GM12865 (cell line): Measurements from ENCODE around the gene MBD3.

ENCODE experiments used
- DNase-seq: peaks from one replicate; pipeline ENCODE4 v3.0.0; 2010; ENCODE audit warnings: low read depth
- H3K4me3 ChIP-seq: 2 replicates; pipeline ENCODE4 v1.5.1; 2011; ENCODE audit warnings: mild to moderate bottlenecking, low read depth, low read length, control low read depth
- TF ChIP-seq, protein P1 (sequence below): IDR thresholded peaks from 2 replicates; pipeline ENCODE4 v1.5.1; 2011; ENCODE audit warnings: low read length, control low read depth, low read depth, inconsistent platforms; ENCODE audit not compliant: insufficient read depth; ENCODE audit errors: missing control alignments

MBD3 gene

DNA sequence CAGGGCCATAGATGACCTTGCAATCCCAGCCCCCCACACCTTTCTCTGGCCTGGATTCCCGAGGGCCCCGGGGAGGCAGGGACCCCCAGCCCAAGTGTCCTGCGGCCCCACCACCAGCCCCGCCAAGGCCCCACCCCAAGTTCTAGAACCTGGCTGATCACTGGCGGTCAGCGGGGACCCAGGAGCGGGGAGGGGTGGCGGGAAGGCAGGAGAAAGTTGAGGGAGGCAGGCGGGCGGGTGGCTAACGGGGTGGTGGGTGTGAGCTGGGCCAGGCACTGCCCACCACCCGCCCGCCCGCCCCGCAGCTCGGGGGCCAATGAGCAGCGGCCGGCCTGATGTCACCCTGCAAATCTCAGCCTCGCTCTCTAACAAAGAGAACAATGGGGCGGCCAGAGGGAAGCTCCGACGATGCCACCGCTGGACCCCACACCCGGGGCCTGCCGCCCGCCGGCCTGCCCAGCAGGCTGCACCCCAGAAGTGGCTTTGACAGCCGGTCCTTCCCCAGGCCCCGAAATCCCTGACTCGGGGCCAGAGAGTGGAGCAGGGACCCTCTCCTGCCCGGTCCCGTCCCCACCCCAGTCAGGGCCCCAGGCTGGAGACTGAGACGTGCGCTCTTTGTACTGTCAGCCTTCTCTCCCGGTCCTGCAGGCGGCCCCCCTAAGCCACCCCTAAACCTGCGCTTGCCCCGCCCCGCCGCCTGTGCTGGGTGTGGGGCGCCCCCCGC lies 26.1 kb downstream of the MBD3 start:
- TF ChIP-seq, protein P1, sequence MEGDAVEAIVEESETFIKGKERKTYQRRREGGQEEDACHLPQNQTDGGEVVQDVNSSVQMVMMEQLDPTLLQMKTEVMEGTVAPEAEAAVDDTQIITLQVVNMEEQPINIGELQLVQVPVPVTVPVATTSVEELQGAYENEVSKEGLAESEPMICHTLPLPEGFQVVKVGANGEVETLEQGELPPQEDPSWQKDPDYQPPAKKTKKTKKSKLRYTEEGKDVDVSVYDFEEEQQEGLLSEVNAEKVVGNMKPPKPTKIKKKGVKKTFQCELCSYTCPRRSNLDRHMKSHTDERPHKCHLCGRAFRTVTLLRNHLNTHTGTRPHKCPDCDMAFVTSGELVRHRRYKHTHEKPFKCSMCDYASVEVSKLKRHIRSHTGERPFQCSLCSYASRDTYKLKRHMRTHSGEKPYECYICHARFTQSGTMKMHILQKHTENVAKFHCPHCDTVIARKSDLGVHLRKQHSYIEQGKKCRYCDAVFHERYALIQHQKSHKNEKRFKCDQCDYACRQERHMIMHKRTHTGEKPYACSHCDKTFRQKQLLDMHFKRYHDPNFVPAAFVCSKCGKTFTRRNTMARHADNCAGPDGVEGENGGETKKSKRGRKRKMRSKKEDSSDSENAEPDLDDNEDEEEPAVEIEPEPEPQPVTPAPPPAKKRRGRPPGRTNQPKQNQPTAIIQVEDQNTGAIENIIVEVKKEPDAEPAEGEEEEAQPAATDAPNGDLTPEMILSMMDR = no peak
- no peak for DNase-seq
- no peak overlapping the region for H3K4me3 ChIP-seq

DNA sequence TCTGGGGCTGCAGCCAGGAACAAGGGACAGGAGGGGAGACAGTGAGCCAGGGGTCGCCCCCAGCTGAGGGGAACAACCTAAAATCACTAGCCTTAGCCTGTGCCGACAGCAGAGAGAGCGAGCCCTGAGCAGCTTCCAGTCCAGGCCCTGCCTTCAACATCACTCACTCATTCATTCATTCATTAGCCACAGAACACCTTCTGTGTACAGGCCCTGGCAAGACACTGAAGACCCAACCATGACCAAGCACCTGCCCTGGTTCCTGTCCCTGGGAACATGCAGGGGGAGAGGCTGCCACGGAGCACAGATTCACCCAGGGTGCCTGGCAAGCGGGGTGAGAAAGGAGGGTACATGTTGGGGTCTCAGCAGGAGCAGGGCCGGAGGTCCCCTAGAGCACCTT lies 29.4 kb downstream of the MBD3 start:
- TF ChIP-seq, protein P1 = no peak
- no peak for DNase-seq
- no peak overlapping the region for H3K4me3 ChIP-seq

DNA sequence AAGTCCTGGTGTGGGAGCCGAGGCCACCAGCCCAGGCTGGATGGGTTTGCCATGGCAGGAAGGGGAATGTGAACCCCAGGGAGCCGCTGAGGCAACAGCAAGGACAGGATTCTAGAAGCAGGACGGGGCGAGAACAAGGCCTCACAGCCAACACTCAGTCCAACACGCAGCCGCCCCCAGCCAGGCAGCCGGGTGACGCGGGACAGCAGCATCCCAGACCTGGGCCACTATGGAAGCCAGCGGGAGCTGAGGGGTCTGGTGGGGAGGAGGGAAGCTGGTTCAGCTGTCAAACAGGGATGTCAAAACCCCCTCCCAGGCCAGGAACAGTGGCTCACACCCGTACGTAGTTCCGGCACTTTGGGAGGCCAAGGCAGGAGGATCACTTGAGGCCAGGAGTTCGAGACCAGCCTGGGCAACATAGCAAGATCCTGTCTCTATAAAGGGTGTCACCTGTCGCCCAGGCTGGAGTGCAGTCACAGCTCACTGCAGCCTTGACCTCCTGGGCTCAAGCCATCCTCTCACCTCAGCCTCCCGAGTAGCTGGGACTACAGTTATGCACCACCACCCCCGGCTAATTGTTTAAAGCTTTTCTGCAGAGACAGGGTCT lies 31.3 kb downstream of the MBD3 start:
- H3K4me3 ChIP-seq = no peak overlapping the region
- DNase-seq = no peak
- TF ChIP-seq, protein P1 = no peak

GRCh38 chr19:1560286-1560882 lies 32.3 kb downstream of the MBD3 start:
- no peak for DNase-seq
- TF ChIP-seq, protein P1 = no peak
- no peak overlapping the region for H3K4me3 ChIP-seq

DNA sequence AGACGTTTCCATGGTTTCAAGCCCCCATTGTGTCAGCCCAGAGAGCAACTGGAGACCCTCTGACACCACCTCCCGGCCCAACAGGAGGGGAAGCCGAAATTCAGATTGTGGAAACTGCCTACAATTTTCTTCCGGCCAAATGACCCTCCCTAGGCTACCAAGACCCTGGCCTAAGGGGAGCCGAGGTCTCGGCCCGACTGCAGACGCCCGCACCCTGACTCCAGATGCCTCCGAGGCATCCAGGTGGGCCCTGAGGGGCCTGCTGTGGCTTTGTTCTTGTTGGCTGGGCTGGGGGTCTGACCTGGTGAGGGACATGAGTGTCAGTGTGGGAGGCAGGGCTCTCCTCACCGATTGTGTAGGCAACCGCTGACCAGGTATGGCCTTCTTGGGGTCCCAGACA lies 34.1 kb downstream of the MBD3 start:
- no peak for DNase-seq
- no peak overlapping the region for H3K4me3 ChIP-seq
- TF ChIP-seq, protein P1 = no peak

DNA sequence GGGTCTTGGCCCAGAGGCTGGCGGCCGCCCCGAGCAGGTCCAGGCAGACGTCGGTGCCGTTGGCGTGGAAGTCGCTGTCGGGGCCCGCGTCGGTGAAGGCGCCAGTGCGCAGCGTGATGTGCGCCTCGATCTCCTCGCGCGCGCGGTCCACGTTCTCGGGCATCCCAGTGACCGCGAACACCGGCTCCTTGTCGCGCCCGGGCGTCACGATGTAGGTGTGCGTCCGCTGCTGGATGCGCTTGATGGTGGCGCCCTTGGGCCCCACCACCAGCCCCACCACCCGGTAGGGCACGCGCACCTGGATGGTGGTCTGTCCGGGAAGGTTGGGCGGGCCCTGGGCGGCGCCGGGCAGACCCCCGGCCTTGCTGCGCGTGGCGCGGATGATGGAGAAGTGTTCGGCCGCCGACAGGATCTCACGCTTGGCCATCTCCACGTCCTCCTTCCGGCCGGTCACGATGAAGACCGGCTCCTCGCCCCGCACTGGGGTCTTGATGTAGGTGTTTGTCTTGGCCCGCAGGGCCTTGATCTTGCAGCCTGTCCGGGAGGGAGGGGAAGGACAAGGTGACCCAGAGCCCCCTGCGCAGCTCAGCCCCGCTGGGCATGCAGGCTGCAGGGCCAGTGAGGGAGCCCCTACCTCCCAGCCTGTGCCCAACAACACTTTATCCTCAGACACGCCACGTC lies 36.1 kb downstream of the MBD3 start:
- no peak for DNase-seq
- TF ChIP-seq, protein P1 = no peak

More for the DNA sequence above, 36.1 kb downstream of the MBD3 start:
- H3K4me3 ChIP-seq = no peak overlapping the region
